ENCODE measurements around the gene ENTPD1. TPM values are rescaled to one million over a fixed set of nuclear protein-coding genes. Genes with fewer than 3 reads are reported as not detected.

ENTPD1 gene
- total RNA-seq, 1 donor from 2014 or later, result 1.6 TPM

DNA sequence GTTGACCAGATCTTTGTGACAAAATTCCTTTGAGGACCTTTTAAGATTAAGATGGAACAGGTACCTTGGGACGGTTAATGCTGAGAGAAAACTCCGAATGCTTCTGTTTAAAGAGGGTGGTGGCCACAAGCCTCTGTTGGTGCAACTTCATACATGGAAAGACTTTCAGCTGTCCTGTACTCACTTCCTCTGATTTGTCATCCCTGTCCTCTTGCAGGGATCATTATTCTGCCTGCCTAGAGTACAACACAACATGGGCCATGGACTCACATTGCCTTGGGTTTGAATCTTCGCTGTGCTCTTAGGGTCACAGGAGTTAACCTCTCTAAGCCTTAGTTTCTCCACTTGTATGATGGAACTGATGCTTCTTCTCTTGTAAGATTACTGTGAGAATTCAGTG lies 75.1 kb downstream of the ENTPD1 start:
- H3K27ac ChIP-seq, result no peak overlapping the region
- no peaks in the 10 kb centered on the region for H3K36me3 Mint-ChIP-seq
- no peak overlapping the region for H3K27ac Mint-ChIP-seq
- no peaks in the 10 kb centered on the region for H3K9me3 ChIP-seq (ENCODE audit: low read depth)
- H3K9me3 Mint-ChIP-seq, result peaks cover 5% of the 10 kb centered on the region
- no peak overlapping the region for H2AFZ ChIP-seq (replicated peaks)
- no peaks in the 10 kb centered on the region for H4K20me1 ChIP-seq (ENCODE audit: low read depth)
- no peaks in the 10 kb centered on the region for H3K36me3 ChIP-seq
- H3K79me2 ChIP-seq (ENCODE audit: low read depth), result no peaks in the 10 kb centered on the region
- DNase-seq (ENCODE audit: low spot score), result no peak
- H3K27me3 ChIP-seq, result no peaks in the 10 kb centered on the region
- H3K4me3 Mint-ChIP-seq, result no peak overlapping the region
- no peak for TF ChIP-seq EZH2phosphoT487 (IDR thresholded peaks at IDR 0.05)
- TF ChIP-seq EZH2 (IDR thresholded peaks at IDR 0.05), result no peak
- TF ChIP-seq, protein P1, sequence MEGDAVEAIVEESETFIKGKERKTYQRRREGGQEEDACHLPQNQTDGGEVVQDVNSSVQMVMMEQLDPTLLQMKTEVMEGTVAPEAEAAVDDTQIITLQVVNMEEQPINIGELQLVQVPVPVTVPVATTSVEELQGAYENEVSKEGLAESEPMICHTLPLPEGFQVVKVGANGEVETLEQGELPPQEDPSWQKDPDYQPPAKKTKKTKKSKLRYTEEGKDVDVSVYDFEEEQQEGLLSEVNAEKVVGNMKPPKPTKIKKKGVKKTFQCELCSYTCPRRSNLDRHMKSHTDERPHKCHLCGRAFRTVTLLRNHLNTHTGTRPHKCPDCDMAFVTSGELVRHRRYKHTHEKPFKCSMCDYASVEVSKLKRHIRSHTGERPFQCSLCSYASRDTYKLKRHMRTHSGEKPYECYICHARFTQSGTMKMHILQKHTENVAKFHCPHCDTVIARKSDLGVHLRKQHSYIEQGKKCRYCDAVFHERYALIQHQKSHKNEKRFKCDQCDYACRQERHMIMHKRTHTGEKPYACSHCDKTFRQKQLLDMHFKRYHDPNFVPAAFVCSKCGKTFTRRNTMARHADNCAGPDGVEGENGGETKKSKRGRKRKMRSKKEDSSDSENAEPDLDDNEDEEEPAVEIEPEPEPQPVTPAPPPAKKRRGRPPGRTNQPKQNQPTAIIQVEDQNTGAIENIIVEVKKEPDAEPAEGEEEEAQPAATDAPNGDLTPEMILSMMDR (IDR thresholded peaks at IDR 0.05), result no peak
- H3K9ac ChIP-seq, result no peak overlapping the region
- H3K4me1 Mint-ChIP-seq, result peaks cover 7% of the 10 kb centered on the region
- H3K4me2 ChIP-seq, result no peak overlapping the region
- H3K4me1 ChIP-seq, result no peaks in the 10 kb centered on the region
- H3K4me3 ChIP-seq, result no peak overlapping the region
- H3K27me3 Mint-ChIP-seq (ENCODE audit: insufficient read depth, low read depth), result peaks cover 15% of the 10 kb centered on the region
- H3F3A ChIP-seq (ENCODE audit: low read depth), result no peaks in the 10 kb centered on the region

DNA sequence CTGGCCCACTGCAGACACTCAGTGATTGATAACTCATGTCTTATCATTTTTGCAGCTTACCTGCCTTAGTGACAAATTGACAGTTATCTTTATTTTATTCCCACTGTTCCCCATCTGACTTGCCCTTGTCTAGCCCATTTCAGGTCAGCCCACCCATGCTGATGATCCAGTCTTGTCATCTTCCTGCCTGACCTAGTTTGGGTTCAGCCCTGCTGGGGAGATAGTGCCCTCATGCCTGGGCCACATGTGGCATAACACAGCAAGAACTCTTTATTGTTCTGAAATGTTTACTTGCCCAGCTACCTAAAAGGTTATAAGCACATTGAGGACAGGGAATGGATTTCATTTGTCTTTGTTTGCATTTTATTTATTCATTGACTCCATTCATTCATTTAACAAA lies 75.6 kb downstream of the ENTPD1 start:
- peaks cover 7% of the 10 kb centered on the region for H3K4me1 Mint-ChIP-seq
- Histone ChIP-seq H3F3A (ENCODE audit: low read depth) (no peaks in the 10 kb centered on the region), H3K9ac (no peak overlapping the region), H4K20me1 (ENCODE audit: low read depth) (no peaks in the 10 kb centered on the region), H3K36me3 (no peaks in the 10 kb centered on the region), H3K4me2 (no peak overlapping the region), H3K27ac (no peak overlapping the region), H2AFZ (replicated peaks) (no peak overlapping the region), H3K4me3 (no peak overlapping the region), H3K9me3 (ENCODE audit: low read depth) (no peaks in the 10 kb centered on the region), H3K27me3 (no peaks in the 10 kb centered on the region), H3K79me2 (ENCODE audit: low read depth) (no peaks in the 10 kb centered on the region), H3K4me1 (peaks cover 2% of the 10 kb centered on the region)
- DNase-seq (ENCODE audit: low spot score), result no peak
- H3K4me3 Mint-ChIP-seq, result no peak overlapping the region
- TF ChIP-seq EZH2 (IDR thresholded peaks at IDR 0.05), result no peak
- no peak for TF ChIP-seq EZH2phosphoT487 (IDR thresholded peaks at IDR 0.05)
- peaks cover 16% of the 10 kb centered on the region for H3K27me3 Mint-ChIP-seq (ENCODE audit: insufficient read depth, low read depth)
- H3K9me3 Mint-ChIP-seq, result peaks cover 5% of the 10 kb centered on the region
- H3K36me3 Mint-ChIP-seq, result no peaks in the 10 kb centered on the region
- no peak overlapping the region for H3K27ac Mint-ChIP-seq

DNA sequence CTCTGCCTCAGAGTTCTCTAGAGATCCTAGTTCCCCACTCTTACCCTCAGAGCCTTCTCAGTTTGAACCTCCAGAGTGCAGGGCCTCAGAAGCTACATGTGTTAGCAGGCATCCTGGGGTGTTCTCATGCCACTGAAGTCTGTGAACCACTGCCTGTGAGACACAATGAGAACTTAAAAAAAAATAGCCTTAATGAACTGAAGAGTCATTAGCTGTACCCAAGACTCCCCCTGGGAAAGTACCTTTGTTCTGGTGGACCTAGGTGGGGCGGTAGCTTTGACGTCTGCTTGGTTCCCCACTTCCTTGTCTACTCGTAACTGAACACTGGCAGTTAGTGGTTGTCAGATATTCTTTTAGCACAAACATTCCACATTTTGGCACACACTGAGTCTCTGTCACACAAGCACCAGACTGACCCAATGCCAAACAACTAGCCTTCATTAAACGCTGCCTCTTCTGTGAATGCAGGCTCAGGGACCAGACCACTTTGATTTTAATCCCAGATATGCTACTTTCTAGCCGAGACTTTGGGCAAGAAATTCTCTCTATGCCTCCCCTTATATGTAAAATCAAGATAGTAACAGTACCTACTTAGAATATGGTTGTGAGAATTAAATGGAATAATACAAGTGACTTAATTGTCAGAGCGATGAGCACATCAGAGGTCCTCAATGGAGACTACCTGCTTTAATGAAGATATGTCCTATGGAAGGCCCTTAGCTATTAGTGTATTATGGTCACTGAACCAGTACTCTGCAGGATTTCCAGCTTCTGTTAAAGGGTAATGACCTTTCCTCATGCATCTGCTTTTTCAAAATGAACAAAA lies 76.5 kb downstream of the ENTPD1 start:
- Mint-ChIP-seq H3K36me3 (no peaks in the 10 kb centered on the region), H3K27ac (no peak overlapping the region), H3K4me1 (peaks cover 14% of the 10 kb centered on the region), H3K9me3 (peaks cover 5% of the 10 kb centered on the region), H3K27me3 (ENCODE audit: insufficient read depth, low read depth) (peaks cover 16% of the 10 kb centered on the region), H3K4me3 (no peak overlapping the region)
- TF ChIP-seq, protein P1 (IDR thresholded peaks at IDR 0.05), result no peak
- no peak for TF ChIP-seq EZH2 (IDR thresholded peaks at IDR 0.05)
- TF ChIP-seq EZH2phosphoT487 (IDR thresholded peaks at IDR 0.05), result no peak
- no peak overlapping the region for H3K4me3 ChIP-seq
- H3K79me2 ChIP-seq (ENCODE audit: low read depth), result no peaks in the 10 kb centered on the region
- H3K27ac ChIP-seq, result no peak overlapping the region
- no peaks in the 10 kb centered on the region for H4K20me1 ChIP-seq (ENCODE audit: low read depth)
- H3K9ac ChIP-seq, result no peak overlapping the region
- peaks cover 11% of the 10 kb centered on the region for H3K4me1 ChIP-seq
- H3K27me3 ChIP-seq, result no peaks in the 10 kb centered on the region
- H3K9me3 ChIP-seq (ENCODE audit: low read depth), result no peaks in the 10 kb centered on the region
- DNase-seq (ENCODE audit: low spot score), result no peak
- no peak overlapping the region for H3K4me2 ChIP-seq
- H3K36me3 ChIP-seq, result no peaks in the 10 kb centered on the region
- H3F3A ChIP-seq (ENCODE audit: low read depth), result no peaks in the 10 kb centered on the region
- H2AFZ ChIP-seq (replicated peaks), result no peak overlapping the region

DNA sequence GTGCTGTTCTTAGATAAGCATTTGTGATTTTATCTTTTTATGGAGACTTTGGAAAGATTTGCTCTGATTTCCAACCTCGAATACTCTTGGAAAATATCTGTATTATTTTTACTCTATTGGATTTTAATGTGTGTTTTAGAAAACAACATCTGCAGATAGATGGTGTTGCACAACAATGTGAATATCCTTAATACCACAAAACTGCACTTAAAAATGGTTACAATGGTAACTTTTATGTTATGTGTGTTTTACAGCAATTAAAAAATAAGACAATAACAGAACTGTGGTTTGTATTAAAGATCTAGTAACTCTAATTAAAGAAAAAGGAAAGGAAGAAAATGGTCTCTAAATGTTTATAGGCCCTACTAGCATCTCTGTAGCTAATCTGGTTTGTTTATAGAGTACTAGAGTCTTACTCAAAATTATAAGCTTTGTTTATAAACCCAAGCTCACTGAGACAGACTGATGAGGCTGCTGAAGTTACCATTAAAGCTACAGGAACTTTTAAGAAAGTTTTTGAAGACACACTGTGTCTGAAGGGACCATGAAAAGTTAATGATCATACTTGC lies 77.2 kb downstream of the ENTPD1 start:
- H3K36me3 ChIP-seq, result no peaks in the 10 kb centered on the region
- H3K9me3 Mint-ChIP-seq, result peaks cover 5% of the 10 kb centered on the region
- TF ChIP-seq, protein P1 (IDR thresholded peaks at IDR 0.05), result no peak
- H4K20me1 ChIP-seq (ENCODE audit: low read depth), result no peaks in the 10 kb centered on the region
- H3K79me2 ChIP-seq (ENCODE audit: low read depth), result no peaks in the 10 kb centered on the region
- no peaks in the 10 kb centered on the region for H3F3A ChIP-seq (ENCODE audit: low read depth)
- H3K4me1 Mint-ChIP-seq, result peaks cover 20% of the 10 kb centered on the region
- no peaks in the 10 kb centered on the region for H3K36me3 Mint-ChIP-seq
- no peak overlapping the region for H2AFZ ChIP-seq (replicated peaks)
- H3K9ac ChIP-seq, result no peak overlapping the region
- peaks cover 12% of the 10 kb centered on the region for H3K4me1 ChIP-seq
- H3K27me3 Mint-ChIP-seq (ENCODE audit: insufficient read depth, low read depth), result peaks cover 13% of the 10 kb centered on the region
- H3K27me3 ChIP-seq, result no peaks in the 10 kb centered on the region
- no peak overlapping the region for H3K27ac ChIP-seq
- H3K4me3 Mint-ChIP-seq, result no peak overlapping the region
- H3K9me3 ChIP-seq (ENCODE audit: low read depth), result no peaks in the 10 kb centered on the region
- no peak overlapping the region for H3K4me2 ChIP-seq
- no peak overlapping the region for H3K27ac Mint-ChIP-seq
- H3K4me3 ChIP-seq, result no peak overlapping the region
- DNase-seq (ENCODE audit: low spot score), result no peak

Data from neural progenitor cell (in vitro differentiated cells).